Activated CD4-positive, alpha-beta memory T cell treated with anti-CD3 and anti-CD28 coated beads for 36 hours (primary cell): ENCODE results near the gene PDE10A. TPM values are rescaled to one million over a fixed set of nuclear protein-coding genes. Genes with fewer than 3 reads are reported as not detected.

Source experiments
- CTCF ChIA-PET: fragments of 350-600 bp; sonication (Branson Sonifier 250); formaldehyde crosslinking; loops from one replicate; lab custom pipeline; 2021; ENCODE audit warnings: antibody characterized with exemption, inconsistent platforms; lab: Charles Lee
- POLR2A ChIA-PET: fragments of 350-600 bp; sonication (Branson Sonifier 250); formaldehyde crosslinking; loops from one replicate; lab custom pipeline; 2021; ENCODE audit warnings: antibody characterized with exemption; lab: Charles Lee
- DNase-seq: peaks from one replicate; pipeline ENCODE4 v3.0.0-alpha.2; 2020
- H3K27ac Mint-ChIP-seq: one replicate; pipeline ENCODE4 v1.8.0; 2021; ENCODE audit warnings: mixed read lengths
- H3K27me3 Mint-ChIP-seq: one replicate; pipeline ENCODE4 v1.8.0; 2021; ENCODE audit warnings: mixed read lengths
- H3K36me3 Mint-ChIP-seq: one replicate; pipeline ENCODE4 v1.8.0; 2021; ENCODE audit warnings: mixed read lengths
- H3K4me1 Mint-ChIP-seq: one replicate; pipeline ENCODE4 v1.8.0; 2021; ENCODE audit warnings: low read depth, mixed read lengths
- H3K4me3 Mint-ChIP-seq: one replicate; pipeline ENCODE4 v1.8.0; 2021; ENCODE audit warnings: mild to moderate bottlenecking, mixed read lengths
- H3K9me3 Mint-ChIP-seq: one replicate; pipeline ENCODE4 v1.8.0; 2021; ENCODE audit warnings: mixed read lengths
- intact Hi-C: fragments of 100-400 bp; cut with micrococcal nuclease; formaldehyde crosslinking; loops from one replicate; pipeline ENCODE4 v1.15.1; 2023
- total RNA-seq, 2 experiments: library from RNA; stranded (reverse); gene quantifications; one replicate each; pipeline ENCODE4 v1.2.3, GENCODE V29; 2021

Gene PDE10A
- total RNA-seq, 2 experiments from 2014 or later: not detected

DNA sequence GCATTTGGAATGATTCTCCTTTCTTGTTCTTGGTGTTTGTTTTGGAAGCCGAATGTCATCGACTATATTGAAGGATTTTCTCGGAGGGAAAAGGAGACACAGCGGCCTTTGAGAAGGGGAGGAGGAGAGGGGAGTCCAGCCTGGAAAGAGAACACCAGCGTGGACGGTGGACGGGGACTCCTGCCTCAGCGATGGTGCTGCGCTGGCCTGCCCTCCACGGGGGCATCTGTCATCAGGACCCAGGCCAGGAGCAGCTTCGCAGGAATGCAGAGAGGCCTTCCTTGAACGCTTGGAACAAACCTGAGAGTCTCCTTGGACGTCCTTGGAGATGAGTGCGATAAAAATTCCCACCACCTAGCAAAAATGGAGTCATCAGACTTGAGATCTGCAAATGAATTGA lies 345.3 kb downstream of the PDE10A start:
- no peak for DNase-seq
- CTCF ChIA-PET: no interaction called here
- intact Hi-C loops: no loop called here

GRCh38 chr6:165308926-165309731 lies 353.9 kb downstream of the PDE10A start, which contains the start of gene C6orf118:
Gene C6orf118, minus strand, starts transcription at chr6:165309605. Its CDS starts 19 bp downstream, at chr6:165309586.
- Mint-ChIP-seq H3K4me3 (no peak within 1 kb of the TSS), H3K9me3 (no peaks in the 10 kb centered on the region), H3K4me1 (peaks cover 11% of the 10 kb centered on the region), H3K27ac (no peak within 1 kb of the TSS), H3K27me3 (no peaks in the 10 kb centered on the region), H3K36me3 (no peaks in the 10 kb centered on the region)
- CTCF ChIA-PET: no interaction called here
- no peak for DNase-seq
- intact Hi-C loops: no loop called here
- POLR2A ChIA-PET: no interaction called here

More for the DNA sequence above, 345.3 kb downstream of the PDE10A start:
- no peaks in the 10 kb centered on the region for H3K36me3 Mint-ChIP-seq
- H3K27ac Mint-ChIP-seq: no peak overlapping the region
- no peaks in the 10 kb centered on the region for H3K27me3 Mint-ChIP-seq
- POLR2A ChIA-PET: no interaction called here
- H3K4me3 Mint-ChIP-seq: no peak overlapping the region
- H3K4me1 Mint-ChIP-seq: no peaks in the 10 kb centered on the region
- H3K9me3 Mint-ChIP-seq: peaks cover 24% of the 10 kb centered on the region

DNA sequence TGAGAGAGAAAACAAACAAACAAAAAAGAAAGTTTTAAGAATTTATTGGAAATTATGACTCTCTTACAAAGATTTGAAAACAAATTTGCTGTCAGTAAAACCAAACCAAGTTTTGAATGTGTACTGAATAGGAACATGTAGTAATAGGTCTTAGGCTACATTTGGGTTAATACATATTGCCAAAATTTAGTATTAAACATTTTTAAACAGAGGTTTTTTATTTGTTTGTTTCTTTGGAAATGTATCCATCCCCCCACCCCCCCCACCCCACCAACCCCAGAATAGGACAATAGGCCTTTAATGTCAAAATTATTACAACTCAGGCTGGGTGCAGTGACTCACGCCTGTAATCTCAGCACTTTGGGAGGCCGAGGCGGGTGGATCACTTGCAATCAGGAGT lies 356.1 kb downstream of the PDE10A start:
- peaks cover 11% of the 10 kb centered on the region for H3K4me1 Mint-ChIP-seq
- no peak for DNase-seq
- no peaks in the 10 kb centered on the region for H3K27me3 Mint-ChIP-seq
- ChIA-PET POLR2A (no interaction called here), CTCF (no interaction called here)
- peaks cover 6% of the 10 kb centered on the region for H3K9me3 Mint-ChIP-seq
- intact Hi-C loops: no loop called here
- no peak overlapping the region for H3K27ac Mint-ChIP-seq
- H3K4me3 Mint-ChIP-seq: no peak overlapping the region
- H3K36me3 Mint-ChIP-seq: no peaks in the 10 kb centered on the region

DNA sequence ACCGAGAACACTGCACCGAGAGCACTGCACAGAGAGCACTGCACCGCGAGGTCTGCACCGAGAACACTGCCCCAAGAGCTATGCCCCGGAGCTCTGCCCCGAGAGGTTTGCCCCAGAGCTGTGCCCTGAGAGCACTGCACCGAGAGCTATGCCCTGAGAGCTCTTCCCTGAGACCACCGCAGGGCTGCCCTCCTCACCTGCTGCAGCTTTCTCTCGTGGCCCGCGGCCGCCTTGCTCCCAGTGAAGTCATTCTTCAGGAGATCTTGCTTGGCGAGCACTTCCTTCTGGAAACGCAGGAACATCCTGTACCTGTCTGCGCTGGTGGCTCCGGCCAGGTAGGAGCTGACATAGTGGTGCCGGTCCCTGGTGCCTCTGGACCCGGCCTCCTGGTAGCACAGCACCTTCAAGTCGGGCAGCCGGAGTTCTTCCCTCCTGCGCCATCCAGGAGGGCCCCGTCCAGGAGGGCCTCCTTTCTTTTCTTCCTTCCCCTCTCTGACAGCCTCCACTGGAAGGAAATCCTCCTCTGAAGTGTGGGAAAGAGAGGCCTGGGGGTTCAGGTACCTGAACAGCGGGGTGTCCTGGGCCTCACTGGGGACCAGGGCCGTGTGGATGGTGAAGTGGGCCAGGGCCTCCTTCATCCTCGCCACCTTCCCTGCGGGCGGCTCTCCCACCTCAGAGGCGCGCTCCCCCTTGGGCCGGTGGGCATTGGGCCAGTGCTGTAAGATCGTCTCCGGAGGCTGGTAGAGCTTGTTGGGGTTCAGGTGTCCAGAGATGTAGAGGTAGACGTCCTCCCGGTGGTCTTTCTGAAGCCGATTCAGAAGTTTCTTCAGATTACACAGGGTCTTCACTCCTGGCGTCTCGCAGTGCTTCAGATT lies 361.4 kb downstream of the PDE10A start:
- DNase-seq: no peak
- intact Hi-C loops: no loop called here
- POLR2A ChIA-PET: no interaction called here
- no peaks in the 10 kb centered on the region for H3K4me1 Mint-ChIP-seq
- H3K27me3 Mint-ChIP-seq: no peaks in the 10 kb centered on the region
- no peaks in the 10 kb centered on the region for H3K36me3 Mint-ChIP-seq
- no peak overlapping the region for H3K27ac Mint-ChIP-seq
- H3K9me3 Mint-ChIP-seq: peaks cover 10% of the 10 kb centered on the region
- H3K4me3 Mint-ChIP-seq: no peak overlapping the region
- CTCF ChIA-PET: no interaction called here

GRCh38 chr6:165300422-165300936 lies 362.6 kb downstream of the PDE10A start:
- peaks cover 10% of the 10 kb centered on the region for H3K9me3 Mint-ChIP-seq
- intact Hi-C loops: no loop called here
- ChIA-PET POLR2A (no interaction called here), CTCF (no interaction called here)
- no peak for DNase-seq
- no peak overlapping the region for H3K27ac Mint-ChIP-seq
- H3K27me3 Mint-ChIP-seq: no peaks in the 10 kb centered on the region
- H3K36me3 Mint-ChIP-seq: no peaks in the 10 kb centered on the region
- H3K4me3 Mint-ChIP-seq: no peak overlapping the region
- H3K4me1 Mint-ChIP-seq: no peaks in the 10 kb centered on the region

DNA sequence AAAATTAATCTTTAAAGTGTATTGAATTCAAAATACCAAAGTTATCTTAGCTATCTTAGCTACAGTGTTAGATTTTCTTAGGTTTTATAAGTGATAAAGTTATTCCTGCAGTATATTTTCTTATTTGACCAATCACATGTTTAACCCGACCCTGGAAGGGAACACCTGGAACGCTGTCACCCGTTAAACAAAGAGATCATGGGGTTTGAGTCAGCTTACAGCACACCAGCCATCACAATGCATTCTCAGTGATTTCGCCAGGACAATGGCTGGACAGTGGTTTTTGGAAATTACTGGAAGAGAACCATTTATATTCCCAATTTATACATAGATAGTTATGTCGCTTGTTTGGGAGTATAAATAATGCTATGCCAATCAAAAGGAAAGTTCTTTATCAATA lies 364.2 kb downstream of the PDE10A start:
- POLR2A ChIA-PET: no interaction called here
- CTCF ChIA-PET: no interaction called here
- Mint-ChIP-seq H3K4me1 (no peaks in the 10 kb centered on the region), H3K9me3 (peaks cover 10% of the 10 kb centered on the region), H3K27me3 (no peaks in the 10 kb centered on the region), H3K36me3 (no peaks in the 10 kb centered on the region), H3K27ac (no peak overlapping the region), H3K4me3 (no peak overlapping the region)
- no peak for DNase-seq
- intact Hi-C loops: no loop called here

DNA sequence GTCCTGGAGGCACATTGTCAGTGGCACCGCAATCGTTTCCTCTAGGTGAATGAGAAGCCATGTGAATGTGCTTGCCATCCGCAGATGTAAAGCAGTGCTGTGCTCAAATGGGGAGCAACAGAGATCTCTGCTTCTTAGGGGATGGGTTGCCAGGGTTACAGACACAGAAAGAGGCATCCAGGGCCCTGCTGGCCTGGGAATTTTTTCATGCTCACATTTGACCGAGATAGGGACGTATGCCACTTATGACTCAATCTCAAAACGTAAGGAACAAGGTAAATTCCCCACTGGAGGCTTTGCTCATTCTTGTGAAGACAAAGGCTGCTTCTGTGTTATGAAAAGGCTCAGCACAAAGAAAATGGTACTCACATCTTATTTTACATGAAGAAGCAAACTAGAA lies 364.6 kb downstream of the PDE10A start:
- ChIA-PET CTCF (no interaction called here), POLR2A (no interaction called here)
- H3K4me1 Mint-ChIP-seq: no peaks in the 10 kb centered on the region
- peaks cover 10% of the 10 kb centered on the region for H3K9me3 Mint-ChIP-seq
- H3K27me3 Mint-ChIP-seq: no peaks in the 10 kb centered on the region
- DNase-seq: no peak
- H3K4me3 Mint-ChIP-seq: no peak overlapping the region
- intact Hi-C loops: no loop called here
- no peak overlapping the region for H3K27ac Mint-ChIP-seq
- no peaks in the 10 kb centered on the region for H3K36me3 Mint-ChIP-seq

- Mint-ChIP-seq H3K4me3 (no peak overlapping the region), H3K36me3 (no peaks in the 10 kb centered on the region), H3K27ac (no peak overlapping the region), H3K9me3 (peaks cover 18% of the 10 kb centered on the region), H3K4me1 (no peaks in the 10 kb centered on the region), H3K27me3 (no peaks in the 10 kb centered on the region)
- ChIA-PET CTCF (no interaction called here), POLR2A (no interaction called here)
- intact Hi-C loops: no loop called here
- DNase-seq: no peak
Measured at GRCh38 chr6:165292657-165293056, 370.4 kb downstream of the PDE10A start.
